ENCODE data around the gene AGAP1. TPM values are rescaled to one million over a fixed set of nuclear protein-coding genes. Genes with fewer than 3 reads are reported as not detected.

Gene AGAP1
- total RNA-seq, 1 donor from 2014 or later: 46.3 TPM

DNA sequence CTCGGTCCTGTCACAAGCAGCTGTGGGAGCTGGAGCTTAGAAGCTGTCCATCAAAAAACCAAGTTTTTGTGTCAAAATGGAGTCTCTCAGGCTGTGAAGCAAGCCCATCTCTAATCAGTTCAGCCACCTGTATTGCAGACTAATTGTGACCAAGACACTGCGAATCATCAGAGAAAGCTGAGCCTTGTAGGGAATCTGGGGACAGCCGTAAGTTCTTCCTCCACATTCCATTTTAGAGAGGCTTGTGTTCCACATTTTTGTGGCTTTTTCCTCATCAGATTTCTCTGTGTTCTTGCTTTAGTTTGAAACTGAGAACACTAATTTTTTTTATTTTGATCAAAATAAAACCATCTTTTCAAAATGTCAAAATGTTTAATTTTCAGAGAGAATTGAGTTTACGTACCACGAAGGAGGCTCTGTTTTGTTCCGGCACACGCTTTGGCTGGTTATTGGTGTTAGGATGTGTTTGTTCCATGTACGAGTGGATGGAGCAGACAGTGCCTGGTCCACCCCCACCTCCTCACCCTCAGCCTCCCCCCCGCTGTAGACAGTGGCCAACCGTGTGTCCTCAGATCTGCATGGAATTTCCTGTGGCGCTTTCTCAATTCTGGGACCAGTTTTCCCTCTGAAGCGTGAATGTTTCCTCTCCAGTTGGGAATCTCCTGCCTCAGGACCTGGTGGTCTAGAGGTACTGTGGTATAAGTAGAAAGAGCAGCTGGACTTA lies 140.8 kb downstream of the AGAP1 start:
- H3K27me3 Mint-ChIP-seq: no peaks in the 10 kb centered on the region

DNA sequence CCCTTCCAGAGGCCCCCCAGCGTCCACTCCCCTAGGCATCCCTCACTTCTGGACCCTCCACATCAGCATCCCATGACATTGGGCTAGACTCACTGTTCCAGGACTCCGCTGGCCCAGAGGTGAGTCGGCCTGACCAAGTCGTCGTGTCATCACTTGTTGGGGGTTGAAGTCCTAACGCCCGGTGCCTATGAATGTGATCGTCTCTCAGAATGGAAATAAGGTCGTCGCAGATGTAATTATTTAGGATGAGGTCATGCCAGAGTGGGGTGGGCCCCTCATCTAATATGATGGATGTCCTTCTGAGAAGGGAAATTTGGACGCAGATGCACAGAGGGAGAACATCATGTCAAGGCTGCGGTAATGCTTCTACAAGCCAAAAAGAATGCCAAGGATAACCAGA lies 142.7 kb downstream of the AGAP1 start:
- Mint-ChIP-seq H3K4me1 (ENCODE audit: unreplicated experiment) (peaks cover 52% of the 10 kb centered on the region), H3K9me3 (no peaks in the 10 kb centered on the region), H3K4me3 (no peak overlapping the region), H3K27ac (no peak overlapping the region), H3K36me3 (no peaks in the 10 kb centered on the region), H3K27me3 (no peaks in the 10 kb centered on the region)
- DNase-seq (ENCODE audit: extremely low spot score, unreplicated experiment): no peak
- TF ChIP-seq, protein P1, sequence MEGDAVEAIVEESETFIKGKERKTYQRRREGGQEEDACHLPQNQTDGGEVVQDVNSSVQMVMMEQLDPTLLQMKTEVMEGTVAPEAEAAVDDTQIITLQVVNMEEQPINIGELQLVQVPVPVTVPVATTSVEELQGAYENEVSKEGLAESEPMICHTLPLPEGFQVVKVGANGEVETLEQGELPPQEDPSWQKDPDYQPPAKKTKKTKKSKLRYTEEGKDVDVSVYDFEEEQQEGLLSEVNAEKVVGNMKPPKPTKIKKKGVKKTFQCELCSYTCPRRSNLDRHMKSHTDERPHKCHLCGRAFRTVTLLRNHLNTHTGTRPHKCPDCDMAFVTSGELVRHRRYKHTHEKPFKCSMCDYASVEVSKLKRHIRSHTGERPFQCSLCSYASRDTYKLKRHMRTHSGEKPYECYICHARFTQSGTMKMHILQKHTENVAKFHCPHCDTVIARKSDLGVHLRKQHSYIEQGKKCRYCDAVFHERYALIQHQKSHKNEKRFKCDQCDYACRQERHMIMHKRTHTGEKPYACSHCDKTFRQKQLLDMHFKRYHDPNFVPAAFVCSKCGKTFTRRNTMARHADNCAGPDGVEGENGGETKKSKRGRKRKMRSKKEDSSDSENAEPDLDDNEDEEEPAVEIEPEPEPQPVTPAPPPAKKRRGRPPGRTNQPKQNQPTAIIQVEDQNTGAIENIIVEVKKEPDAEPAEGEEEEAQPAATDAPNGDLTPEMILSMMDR (conservative IDR thresholded peaks at IDR 0.05): no peak

More for the DNA sequence above, 140.8 kb downstream of the AGAP1 start:
- no peaks in the 10 kb centered on the region for H3K36me3 Mint-ChIP-seq
- no peak for DNase-seq (ENCODE audit: extremely low spot score, unreplicated experiment)
- H3K27ac Mint-ChIP-seq: no peak overlapping the region
- H3K4me1 Mint-ChIP-seq (ENCODE audit: unreplicated experiment): peaks cover 32% of the 10 kb centered on the region
- H3K4me3 Mint-ChIP-seq: no peak overlapping the region
- no peaks in the 10 kb centered on the region for H3K9me3 Mint-ChIP-seq
- TF ChIP-seq, protein P1 (conservative IDR thresholded peaks at IDR 0.05): no peak

DNA sequence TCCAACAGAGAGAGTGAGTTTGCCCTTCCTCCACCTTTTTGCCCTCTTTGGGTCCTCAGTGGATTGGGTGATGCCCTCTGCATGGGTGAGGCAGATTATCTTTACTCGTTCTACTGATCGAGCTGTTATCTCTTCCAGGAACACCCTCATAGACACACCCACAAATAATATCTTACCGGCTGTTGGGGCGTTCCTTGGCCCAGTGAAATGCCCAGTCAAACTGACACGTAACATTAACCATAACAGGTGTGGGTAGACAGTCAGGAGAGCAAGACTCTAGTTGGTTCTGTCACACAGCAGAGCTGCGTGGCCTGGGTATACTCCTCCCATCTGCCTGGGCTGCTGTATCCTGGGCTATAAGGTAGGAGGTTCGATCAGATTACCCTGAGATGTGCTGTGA lies 144.1 kb downstream of the AGAP1 start:
- Mint-ChIP-seq H3K4me1 (ENCODE audit: unreplicated experiment) (peaks cover 64% of the 10 kb centered on the region), H3K27me3 (no peaks in the 10 kb centered on the region), H3K27ac (no peak overlapping the region), H3K36me3 (peaks cover 5% of the 10 kb centered on the region), H3K4me3 (no peak overlapping the region), H3K9me3 (no peaks in the 10 kb centered on the region)
- DNase-seq (ENCODE audit: extremely low spot score, unreplicated experiment): no peak
- TF ChIP-seq, protein P1 (conservative IDR thresholded peaks at IDR 0.05): no peak

DNA sequence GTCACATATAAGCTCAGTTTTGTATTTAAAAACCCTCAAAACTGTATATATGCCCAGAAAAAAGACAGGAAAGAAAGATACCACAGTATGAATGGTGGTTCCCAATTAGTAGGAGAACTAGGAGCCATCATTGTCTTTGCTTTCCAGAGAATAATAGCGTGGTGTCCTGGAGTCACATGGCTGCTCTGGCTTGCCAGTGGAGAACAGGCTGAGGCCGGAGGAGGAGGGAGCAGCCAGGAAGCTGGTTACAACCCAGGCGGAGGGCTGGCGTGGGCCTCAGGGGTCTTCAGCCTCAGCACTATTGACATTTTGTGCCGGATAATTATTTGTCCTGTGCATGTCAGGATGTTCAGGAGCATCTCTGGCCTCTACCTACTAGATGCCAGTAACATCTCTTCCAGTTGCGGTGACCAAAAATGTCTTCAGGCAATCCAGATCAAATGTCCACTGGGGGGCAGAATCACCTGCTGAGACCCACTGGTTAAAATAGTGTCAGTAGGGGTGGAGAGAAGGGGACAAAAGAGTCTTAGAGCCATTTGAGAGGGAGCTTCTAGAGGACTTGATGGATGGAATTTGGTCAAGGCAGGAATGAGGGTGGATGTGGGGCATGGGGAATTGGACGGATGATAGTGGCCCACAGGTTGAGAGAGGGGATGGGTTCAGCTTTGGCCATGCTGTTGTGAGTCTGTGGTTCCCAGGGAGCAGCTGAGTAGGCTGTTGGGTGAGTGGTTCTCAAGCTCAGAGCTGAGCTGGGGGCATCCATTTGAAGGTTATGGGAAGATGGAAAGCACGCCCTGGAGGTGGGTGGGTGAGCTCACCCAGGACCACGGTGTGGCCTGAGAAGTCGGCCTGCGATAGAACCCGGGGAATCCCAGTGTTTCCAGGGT lies 144.9 kb downstream of the AGAP1 start:
- H3K27me3 Mint-ChIP-seq: no peaks in the 10 kb centered on the region
- H3K4me1 Mint-ChIP-seq (ENCODE audit: unreplicated experiment): peaks cover 64% of the 10 kb centered on the region
- H3K4me3 Mint-ChIP-seq: no peak overlapping the region
- H3K9me3 Mint-ChIP-seq: no peaks in the 10 kb centered on the region
- H3K36me3 Mint-ChIP-seq: peaks cover 5% of the 10 kb centered on the region
- no peak for DNase-seq (ENCODE audit: extremely low spot score, unreplicated experiment)
- TF ChIP-seq, protein P1 (conservative IDR thresholded peaks at IDR 0.05): no peak
- H3K27ac Mint-ChIP-seq: peak overlapping the region; percentile 51

DNA sequence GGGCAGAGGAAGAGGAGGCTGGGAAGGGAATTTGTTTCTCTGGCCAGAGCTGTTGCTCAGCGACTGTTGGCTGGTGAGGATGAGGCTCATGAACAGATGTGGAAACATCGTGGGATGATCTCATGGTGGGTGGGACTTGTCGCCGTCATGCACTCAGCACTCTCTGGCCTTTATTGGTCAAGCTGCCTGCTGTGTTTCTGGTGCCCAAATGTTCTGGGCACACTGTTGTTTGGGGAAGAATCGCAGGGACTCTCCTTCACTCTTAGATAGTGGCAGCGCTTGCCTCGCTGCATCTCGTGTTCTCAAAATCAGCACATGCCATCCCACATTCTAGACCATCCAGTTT lies 145.6 kb downstream of the AGAP1 start:
- no peak for DNase-seq (ENCODE audit: extremely low spot score, unreplicated experiment)
- H3K9me3 Mint-ChIP-seq: no peaks in the 10 kb centered on the region
- H3K36me3 Mint-ChIP-seq: peaks cover 5% of the 10 kb centered on the region
- TF ChIP-seq, protein P1 (conservative IDR thresholded peaks at IDR 0.05): no peak
- H3K27ac Mint-ChIP-seq: peak overlapping the region; percentile 55
- no peaks in the 10 kb centered on the region for H3K27me3 Mint-ChIP-seq
- H3K4me1 Mint-ChIP-seq (ENCODE audit: unreplicated experiment): peaks cover 65% of the 10 kb centered on the region
- peak overlapping the region; percentile 10 for H3K4me3 Mint-ChIP-seq

Measured in type B pancreatic cell (in vitro differentiated cells).